GM13977 (cell line): ENCODE measurements around the gene MAGI1.

Experiments
- DNase-seq: peaks from one replicate; pipeline ENCODE4 v3.0.0; 2012; ENCODE audit warnings: low spot score
- CTCF ChIP-seq: IDR thresholded peaks from 2 replicates; pipeline ENCODE4 v1.5.1; 2012; ENCODE audit warnings: mild to moderate bottlenecking, control low read depth; ENCODE audit not compliant: insufficient read depth; ENCODE audit errors: extremely low read depth, missing control alignments
- in situ Hi-C: fragments of 300-500 bp; cut with MboI; formaldehyde crosslinking; loops from one replicate; pipeline ENCODE4 v1.12.0; 2022; ENCODE audit warnings: low sequenced_read_pairs, low pct_unique_long_range_greater_than_20kb, mixed read lengths, inconsistent platforms; ENCODE audit not compliant: unreplicated experiment

MAGI1 gene

GRCh38 chr3:65587650-65588439 lies 450.9 kb downstream of the MAGI1 start:
- no peak for DNase-seq
- in situ Hi-C loops: no loop called here
- TF ChIP-seq CTCF: no peak

GRCh38 chr3:65584913-65585312 lies 453.8 kb downstream of the MAGI1 start:
- no peak for DNase-seq
- in situ Hi-C loops: no loop called here
- no peak for TF ChIP-seq CTCF

GRCh38 chr3:65584002-65584401 lies 454.7 kb downstream of the MAGI1 start:
- in situ Hi-C loops: no loop called here
- TF ChIP-seq CTCF: no peak
- no peak for DNase-seq

GRCh38 chr3:65583188-65583587 lies 455.5 kb downstream of the MAGI1 start:
- TF ChIP-seq CTCF: no peak
- no peak for DNase-seq
- in situ Hi-C loops: no loop called here

- DNase-seq: no peak
- in situ Hi-C loops: no loop called here
- TF ChIP-seq CTCF: no peak
Measured at GRCh38 chr3:65582012-65582717, 456.6 kb downstream of the MAGI1 start.

GRCh38 chr3:65581313-65581712 lies 457.4 kb downstream of the MAGI1 start:
- no peak for DNase-seq
- TF ChIP-seq CTCF: no peak
- in situ Hi-C loops: no loop called here
